ENCODE measurements around the gene ZFYVE28. TPM values are rescaled to one million over a fixed set of nuclear protein-coding genes. Genes with fewer than 3 reads are reported as not detected.
A peak's percentile ranks its signal among the peaks of the same experiment; 100 is the strongest.
"Not testable (repeated sequence)": the region's sequence is repeated elsewhere in the genome, so short reads cannot be mapped to it uniquely, and the experiment has no call there.

The ZFYVE28 gene
- total RNA-seq: 2.0 and 5.7 TPM in 2 replicates

DNA sequence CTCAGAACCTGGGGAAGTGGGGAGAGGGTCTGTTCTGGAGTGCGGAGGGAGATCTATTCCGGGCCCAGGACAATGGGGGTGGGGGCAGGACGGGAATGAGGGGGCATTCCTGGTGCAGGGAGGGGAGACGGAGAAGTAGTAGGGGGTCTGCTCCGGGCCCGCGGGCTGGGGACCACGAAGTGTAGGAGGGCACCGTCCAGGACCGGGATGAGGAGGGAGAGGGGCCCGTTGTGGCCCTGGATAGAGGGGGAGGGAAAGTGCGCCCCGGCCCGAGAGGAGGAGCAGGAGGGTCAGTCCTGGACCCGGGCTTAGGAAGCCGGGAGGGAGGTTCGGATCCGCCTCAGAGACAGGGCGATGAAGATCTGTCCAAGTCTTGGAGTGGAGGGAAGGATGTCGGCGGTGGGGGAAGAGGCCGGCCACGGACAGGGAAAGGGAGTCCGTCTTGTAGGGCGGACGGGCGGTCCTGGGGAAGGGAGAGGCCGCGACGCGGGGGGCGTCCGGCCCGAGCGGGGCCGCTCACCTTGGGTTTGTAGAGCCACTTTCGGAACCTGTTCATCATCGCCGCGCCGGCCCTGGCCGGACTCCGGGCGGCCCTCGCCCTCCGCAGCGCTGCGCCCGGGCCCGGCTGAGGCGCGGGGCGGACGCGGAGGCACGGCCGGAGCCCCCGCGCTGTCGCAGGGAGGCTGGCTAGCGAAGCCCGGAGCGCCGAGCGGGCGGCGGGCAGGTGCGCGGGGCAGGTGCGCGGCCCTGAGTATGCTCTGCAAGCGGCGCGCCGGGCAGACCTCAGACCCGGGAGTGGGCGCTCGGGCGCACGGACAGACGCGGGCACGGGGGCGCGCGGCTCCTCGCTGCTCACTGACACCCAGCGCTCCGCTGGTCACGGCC lies at the start of gene ZFYVE28:
Gene ZFYVE28 (minus strand): TSS at position 881 of the 885 bp plus-strand sequence. CDS start 322 bp downstream, at position 559.
- DNase-seq (ENCODE audit: low read depth): no peak
- no peak for TF ChIP-seq CTCF (IDR thresholded peaks at IDR 0.05; ENCODE audit: insufficient read depth, low read length, poor library complexity, severe bottlenecking)
- H3K4me3 ChIP-seq (ENCODE audit: low read depth, low read length): peak within 1 kb of the TSS; percentile 51
- H3K36me3 ChIP-seq (ENCODE audit: control insufficient read depth, insufficient read depth, low read length): no peaks in the 10 kb centered on the region
- H3K27me3 ChIP-seq (ENCODE audit: control insufficient read depth, insufficient read depth, low read length): peaks cover 48% of the 10 kb centered on the region

DNA sequence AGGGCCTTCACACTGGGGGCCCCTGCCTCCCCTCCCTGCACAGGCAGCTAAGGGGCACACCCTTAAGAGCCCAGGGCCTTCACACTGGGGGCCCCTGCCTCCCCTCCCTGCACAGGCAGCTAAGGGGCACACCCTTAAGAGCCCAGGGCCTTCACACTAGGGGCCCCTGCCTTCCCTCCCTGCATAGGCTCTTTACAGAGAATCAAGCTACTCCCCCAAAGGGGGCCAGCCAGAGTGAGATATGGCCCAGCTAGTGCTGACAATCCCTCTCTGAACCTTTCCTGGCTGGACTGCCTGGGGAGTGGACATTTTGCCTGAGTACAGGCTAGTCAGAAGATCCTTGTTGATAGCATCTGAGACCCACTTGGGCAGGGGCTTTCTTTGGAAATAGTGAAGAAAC lies 47.1 kb upstream of the ZFYVE28 start:
- H3K4me3 ChIP-seq (ENCODE audit: low read depth, low read length); DNase-seq (ENCODE audit: low read depth); H3K27me3 ChIP-seq (ENCODE audit: control insufficient read depth, insufficient read depth, low read length); H3K36me3 ChIP-seq (ENCODE audit: control insufficient read depth, insufficient read depth, low read length): not testable (repeated sequence)

- Histone ChIP-seq H3K4me3 (ENCODE audit: low read depth, low read length) (no peak overlapping the region), H3K27me3 (ENCODE audit: control insufficient read depth, insufficient read depth, low read length) (peaks cover 10% of the 10 kb centered on the region), H3K36me3 (ENCODE audit: control insufficient read depth, insufficient read depth, low read length) (no peaks in the 10 kb centered on the region)
- TF ChIP-seq CTCF (IDR thresholded peaks at IDR 0.05; ENCODE audit: insufficient read depth, low read length, poor library complexity, severe bottlenecking): no peak
- no peak for DNase-seq (ENCODE audit: low read depth)
Observed at GRCh38 chr4:2465032-2465431, 46.6 kb upstream of the ZFYVE28 start.

DNA sequence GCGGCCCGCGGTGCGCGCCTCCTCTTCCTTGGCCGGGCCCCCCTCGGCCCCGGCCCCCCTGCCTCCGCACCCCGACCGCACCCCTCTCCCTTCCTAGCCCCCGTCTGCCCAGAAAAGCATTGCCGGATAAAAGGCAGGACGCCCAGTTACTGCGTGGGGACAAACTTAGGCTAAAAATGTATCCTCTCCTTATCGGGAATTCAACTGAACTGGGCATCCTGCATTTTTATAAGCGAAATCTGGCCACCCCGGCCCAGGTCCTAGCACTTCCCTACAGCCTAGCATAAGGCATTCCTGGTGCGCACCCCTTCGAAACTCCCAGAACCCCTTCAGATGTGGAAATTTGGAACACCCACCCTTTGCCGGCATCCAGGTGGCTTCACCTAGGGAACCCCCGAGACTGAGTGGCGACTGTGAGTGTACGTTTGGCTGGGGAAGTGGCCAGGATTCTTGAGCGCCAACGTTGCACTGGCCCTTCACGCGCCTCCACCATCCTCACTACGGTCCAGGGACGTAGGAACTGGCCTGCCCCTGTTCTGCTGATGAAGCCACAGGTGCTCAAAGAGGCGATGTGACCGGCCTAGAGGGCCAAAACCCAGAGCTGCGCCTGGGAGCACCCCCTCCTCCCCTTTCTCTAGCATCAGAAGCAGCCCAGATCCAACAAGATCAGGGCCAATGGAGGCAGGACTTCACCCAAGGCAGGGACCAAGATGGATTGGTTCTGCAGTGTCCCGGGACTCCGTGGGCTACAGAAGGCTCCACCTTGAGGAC lies 44.7 kb upstream of the ZFYVE28 start:
- H3K4me3 ChIP-seq (ENCODE audit: low read depth, low read length): peak overlapping the region; percentile 30
- no peak for TF ChIP-seq CTCF (IDR thresholded peaks at IDR 0.05; ENCODE audit: insufficient read depth, low read length, poor library complexity, severe bottlenecking)
- no peaks in the 10 kb centered on the region for H3K36me3 ChIP-seq (ENCODE audit: control insufficient read depth, insufficient read depth, low read length)
- no peak for DNase-seq (ENCODE audit: low read depth)
- peaks cover 18% of the 10 kb centered on the region for H3K27me3 ChIP-seq (ENCODE audit: control insufficient read depth, insufficient read depth, low read length)

GRCh38 chr4:2462218-2462991 lies 44.0 kb upstream of the ZFYVE28 start:
- Histone ChIP-seq H3K4me3 (ENCODE audit: low read depth, low read length) (peak overlapping the region; percentile 30), H3K27me3 (ENCODE audit: control insufficient read depth, insufficient read depth, low read length) (peaks cover 20% of the 10 kb centered on the region), H3K36me3 (ENCODE audit: control insufficient read depth, insufficient read depth, low read length) (no peaks in the 10 kb centered on the region)
- no peak for TF ChIP-seq CTCF (IDR thresholded peaks at IDR 0.05; ENCODE audit: insufficient read depth, low read length, poor library complexity, severe bottlenecking)
- no peak for DNase-seq (ENCODE audit: low read depth)

All from kidney epithelial cell (primary cell).